PC-9 (cell line): Measurements from ENCODE around the gene CPLX3. TPM values are rescaled to one million over a fixed set of nuclear protein-coding genes. Genes with fewer than 3 reads are reported as not detected.

Experiments used
- BruUV-seq: library from RNA; stranded (reverse); fragments of 400-500 nt; replicated peaks from 2 replicates; lab custom pipeline; 2021; lab: Mats Ljungman, UMichigan
- CTCF ChIA-PET: fragments of 300-600 bp; sonication (Branson Sonifier 250); formaldehyde crosslinking; loops from one replicate; lab custom pipeline; 2022; ENCODE audit warnings: antibody characterized with exemption; lab: Charles Lee
- POLR2A ChIA-PET: fragments of 300-600 bp; sonication (Branson Sonifier 250); formaldehyde crosslinking; loops from one replicate; lab custom pipeline; 2022; ENCODE audit warnings: antibody characterized with exemption; ENCODE audit not compliant: unreplicated experiment; lab: Charles Lee
- DNase-seq, 2 experiments: peaks; one replicate each; pipeline versions ENCODE4 v3.0.0 to v3.0.0-alpha.2; 2015 to 2022; ENCODE audit warnings: mixed read lengths in 1 of 2
- H2AFZ ChIP-seq: fragments of 200-600 bp; sonication (generic); 2 replicates; pipeline ENCODE4 v1.8.1; 2017; ENCODE audit warnings: antibody characterized with exemption
- H3F3A ChIP-seq: fragments of 200-600 bp; sonication (generic); 2 replicates; pipeline ENCODE4 v1.8.1; 2017; ENCODE audit warnings: antibody characterized with exemption, mild to moderate bottlenecking, low read depth; ENCODE audit not compliant: insufficient read depth
- H3K27ac ChIP-seq: fragments of 200-600 bp; sonication (generic); 2 replicates; pipeline ENCODE4 v1.6.1; 2016; ENCODE audit warnings: mixed run types
- H3K27me3 ChIP-seq: fragments of 200-600 bp; sonication (generic); 2 replicates; pipeline ENCODE4 v1.6.1; 2016; ENCODE audit warnings: low read depth, mixed run types; ENCODE audit not compliant: insufficient read depth
- H3K36me3 ChIP-seq: fragments of 200-600 bp; sonication (generic); 2 replicates; pipeline ENCODE4 v1.6.1; 2016; ENCODE audit warnings: low read depth, mixed run types
- H3K4me1 ChIP-seq: fragments of 200-600 bp; sonication (generic); replicated peaks from 2 replicates; pipeline ENCODE4 v1.6.1; 2016; ENCODE audit warnings: mixed run types; ENCODE audit not compliant: insufficient read depth
- H3K4me2 ChIP-seq: fragments of 200-600 bp; sonication (generic); 2 replicates; pipeline ENCODE4 v1.6.1; 2017; ENCODE audit warnings: mixed run types
- H3K4me3 ChIP-seq: fragments of 200-600 bp; sonication (generic); 2 replicates; pipeline ENCODE4 v1.6.1; 2016; ENCODE audit warnings: mixed run types
- H3K79me2 ChIP-seq: fragments of 200-600 bp; sonication (generic); 2 replicates; pipeline ENCODE4 v1.6.1; 2017; ENCODE audit warnings: low read depth, mixed run types
- H3K9me2 ChIP-seq: fragments of 200-600 bp; sonication (generic); 2 replicates; pipeline ENCODE4 v1.8.1; 2017; ENCODE audit warnings: mild to moderate bottlenecking; ENCODE audit not compliant: insufficient read depth
- H3K9me3 ChIP-seq: fragments of 200-600 bp; sonication (generic); 2 replicates; pipeline ENCODE4 v1.8.1; 2016; ENCODE audit warnings: low read depth; ENCODE audit not compliant: insufficient read depth
- H4K20me1 ChIP-seq: fragments of 200-600 bp; sonication (generic); 2 replicates; pipeline ENCODE4 v1.8.1; 2017; ENCODE audit not compliant: insufficient read depth
- EZH2 ChIP-seq: fragments of 200-600 bp; sonication (generic); IDR thresholded peaks from 2 replicates; pipeline ENCODE4 v1.8.0; 2017; ENCODE audit warnings: antibody characterized with exemption, low read depth
- intact Hi-C: fragments of 100-400 bp; cut with micrococcal nuclease; formaldehyde crosslinking; loops from one replicate; pipeline ENCODE4 v1.10.0; 2022; ENCODE audit not compliant: unreplicated experiment
- total RNA-seq: library from RNA; stranded (reverse); gene quantifications from 2 replicates; pipeline ENCODE4 v1.2.3, GENCODE V29; 2021
- TF ChIP-seq, protein P1 (sequence below): fragments of 200-600 bp; sonication (generic); conservative IDR thresholded peaks from 2 replicates; pipeline ENCODE4 v1.6.1; 2017; ENCODE audit warnings: mixed run types, antibody characterized with exemption, mild to moderate bottlenecking, moderate library complexity

CPLX3 gene
- total RNA-seq, 1 experiment from 2014 or later, result not detected

DNA sequence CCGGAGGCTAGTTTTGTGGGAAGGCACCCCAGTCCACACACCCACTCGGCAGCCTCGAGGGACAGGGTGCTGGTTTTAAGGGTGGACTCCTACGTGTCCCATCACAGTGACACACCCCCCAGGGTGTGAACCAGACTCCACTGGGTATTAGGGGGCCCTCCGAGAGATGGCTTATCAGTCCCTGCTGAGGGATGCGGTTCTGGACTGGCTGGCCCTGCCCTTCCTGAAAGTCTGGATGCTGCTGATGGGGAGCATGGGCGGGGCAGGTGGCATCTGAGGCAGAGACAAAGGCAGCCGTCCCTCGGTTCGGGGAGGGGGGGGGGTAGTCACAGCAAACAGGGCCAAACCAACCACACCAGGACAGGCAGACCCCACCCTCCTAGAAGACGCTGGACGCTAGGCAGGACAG is 17.5 kb downstream of the CPLX3 start:
- Histone ChIP-seq H3F3A (peaks cover 18% of the 10 kb centered on the region; the same call in 1 of the 2 replicates), H3K4me3 (no peak overlapping the region), H3K4me1 (peaks cover 11% of the 10 kb centered on the region), H2AFZ (no peak overlapping the region), H3K36me3 (no peaks in the 10 kb centered on the region; the same call in 1 of the 2 replicates), H3K9me3 (no peaks in the 10 kb centered on the region), H3K79me2 (no peaks in the 10 kb centered on the region), H3K9me2 (no peaks in the 10 kb centered on the region), H3K27ac (no peak overlapping the region), H3K4me2 (no peak overlapping the region), H4K20me1 (no peaks in the 10 kb centered on the region), H3K27me3 (no peaks in the 10 kb centered on the region)
- intact Hi-C loops, result loop anchor here (2.0 kb wide), 1 partner anchor 57 kb away; no protein-coding TSS in a partner anchor
- no peak for DNase-seq
- TF ChIP-seq EZH2, result no peak
- TF ChIP-seq, protein P1, sequence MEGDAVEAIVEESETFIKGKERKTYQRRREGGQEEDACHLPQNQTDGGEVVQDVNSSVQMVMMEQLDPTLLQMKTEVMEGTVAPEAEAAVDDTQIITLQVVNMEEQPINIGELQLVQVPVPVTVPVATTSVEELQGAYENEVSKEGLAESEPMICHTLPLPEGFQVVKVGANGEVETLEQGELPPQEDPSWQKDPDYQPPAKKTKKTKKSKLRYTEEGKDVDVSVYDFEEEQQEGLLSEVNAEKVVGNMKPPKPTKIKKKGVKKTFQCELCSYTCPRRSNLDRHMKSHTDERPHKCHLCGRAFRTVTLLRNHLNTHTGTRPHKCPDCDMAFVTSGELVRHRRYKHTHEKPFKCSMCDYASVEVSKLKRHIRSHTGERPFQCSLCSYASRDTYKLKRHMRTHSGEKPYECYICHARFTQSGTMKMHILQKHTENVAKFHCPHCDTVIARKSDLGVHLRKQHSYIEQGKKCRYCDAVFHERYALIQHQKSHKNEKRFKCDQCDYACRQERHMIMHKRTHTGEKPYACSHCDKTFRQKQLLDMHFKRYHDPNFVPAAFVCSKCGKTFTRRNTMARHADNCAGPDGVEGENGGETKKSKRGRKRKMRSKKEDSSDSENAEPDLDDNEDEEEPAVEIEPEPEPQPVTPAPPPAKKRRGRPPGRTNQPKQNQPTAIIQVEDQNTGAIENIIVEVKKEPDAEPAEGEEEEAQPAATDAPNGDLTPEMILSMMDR, result no peak
- ChIA-PET POLR2A (interaction anchor here (0.5 kb wide), 1 partner anchor 119 kb away, joined by 3 read pairs; no protein-coding TSS in a partner anchor), CTCF (no interaction called here)
- no TSS peak for BruUV-seq

DNA sequence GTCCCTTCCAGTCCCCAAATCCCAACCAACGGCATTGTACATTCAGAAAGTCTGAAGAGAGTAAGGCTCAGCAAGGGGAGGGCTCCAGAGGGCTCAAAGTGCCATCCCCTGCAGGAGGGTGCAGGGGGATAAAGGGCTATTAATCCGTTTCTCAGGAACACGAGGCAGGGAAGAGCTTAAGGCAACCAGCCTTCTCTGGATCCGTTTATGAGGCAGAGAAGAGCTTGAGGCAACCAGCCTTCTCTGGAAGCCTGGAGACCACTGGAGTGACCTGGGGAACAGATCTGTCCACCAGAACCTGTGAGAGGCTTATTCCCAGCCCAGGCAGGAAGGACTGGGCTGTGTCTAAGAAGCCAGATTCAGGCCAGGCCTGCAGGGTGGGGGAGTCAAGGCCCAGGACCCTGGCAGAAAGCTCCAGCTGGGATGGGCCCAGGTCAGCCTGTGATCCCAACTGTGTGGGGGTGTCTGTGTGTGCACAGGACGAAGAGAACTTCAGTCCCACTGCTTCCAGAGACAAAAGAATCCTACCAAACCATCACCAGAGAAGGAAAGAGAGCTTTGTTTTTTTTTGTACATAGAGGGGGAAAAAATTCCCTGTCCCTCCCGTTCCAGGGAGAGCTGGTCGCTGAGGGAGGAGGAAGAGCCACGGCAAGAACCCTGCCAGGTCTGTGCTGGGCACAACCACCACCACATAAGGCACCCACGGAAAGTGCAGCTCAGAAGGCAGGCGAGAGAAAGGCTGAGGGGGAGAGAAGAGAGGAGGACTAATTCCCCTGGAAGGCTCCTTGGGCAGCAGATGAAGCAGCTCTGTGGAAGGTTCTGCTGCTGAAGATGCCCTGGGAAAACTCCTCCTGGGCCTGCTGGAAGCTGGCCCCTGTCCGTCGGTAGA is 18.1 kb downstream of the CPLX3 start:
- Histone ChIP-seq H3K27me3 (no peaks in the 10 kb centered on the region), H3K4me1 (peaks cover 11% of the 10 kb centered on the region), H4K20me1 (no peaks in the 10 kb centered on the region), H3K27ac (no peak overlapping the region), H3K4me2 (no peak overlapping the region), H3K79me2 (no peaks in the 10 kb centered on the region), H3K9me3 (no peaks in the 10 kb centered on the region), H2AFZ (no peak overlapping the region), H3K36me3 (no peaks in the 10 kb centered on the region; the same call in 1 of the 2 replicates), H3K4me3 (no peak overlapping the region), H3F3A (peaks cover 23% of the 10 kb centered on the region; the same call in 1 of the 2 replicates), H3K9me2 (no peaks in the 10 kb centered on the region)
- no peak for DNase-seq
- intact Hi-C loops, result no loop called here
- no TSS peak for BruUV-seq
- POLR2A ChIA-PET, result no interaction called here
- TF ChIP-seq, protein P1, result no peak
- no peak for TF ChIP-seq EZH2
- CTCF ChIA-PET, result interaction anchor here (0.5 to 1.2 kb wide), 2 partner anchors 57 to 108 kb away, joined by 3 to 6 read pairs; no protein-coding TSS in a partner anchor

GRCh38 chr15:74845208-74845568 is 18.8 kb downstream of the CPLX3 start:
- H3K27me3 ChIP-seq, result no peaks in the 10 kb centered on the region
- POLR2A ChIA-PET, result no interaction called here
- CTCF ChIA-PET, result interaction anchor here (0.5 to 1.2 kb wide), 2 partner anchors 56 to 107 kb away, joined by 3 to 6 read pairs; no protein-coding TSS in a partner anchor
- TF ChIP-seq, protein P1, result no peak
- TF ChIP-seq EZH2, result no peak
- DNase-seq, result no peak
- no peaks in the 10 kb centered on the region for H3K79me2 ChIP-seq
- H2AFZ ChIP-seq, result no peak overlapping the region
- no peaks in the 10 kb centered on the region for H3K9me3 ChIP-seq
- H3K4me1 ChIP-seq, result peaks cover 11% of the 10 kb centered on the region
- peaks cover 23% of the 10 kb centered on the region; the same call in 1 of the 2 replicates for H3F3A ChIP-seq
- H3K9me2 ChIP-seq, result no peaks in the 10 kb centered on the region
- H4K20me1 ChIP-seq, result no peaks in the 10 kb centered on the region
- no peaks in the 10 kb centered on the region; the same call in 1 of the 2 replicates for H3K36me3 ChIP-seq
- no peak overlapping the region for H3K4me3 ChIP-seq
- no TSS peak for BruUV-seq
- no peak overlapping the region for H3K4me2 ChIP-seq
- no peak overlapping the region for H3K27ac ChIP-seq
- intact Hi-C loops, result no loop called here
